Natural killer cell (primary cell): ENCODE measurements around the gene TTC23. TPM values are rescaled to one million over a fixed set of nuclear protein-coding genes. Genes with fewer than 3 reads are reported as not detected.

Experiments used
- ATAC-seq, 3 donors: fragments of 150-1000 bp in 2 of 3; fragments of 200-7000 bp in 1 of 3; cut with Tn5 transposase; 1 replicate in 1 of 3; 2 replicates in 2 of 3; pipeline ENCODE4 v1.10.0; 2021; ENCODE audit warnings: mild to moderate bottlenecking in 2 of 3, moderate library complexity in 2 of 3
- DNase-seq, 2 donors: peaks; one replicate each; pipeline versions ENCODE4 v3.0.0 to v3.0.0-alpha.2; 2013 to 2021; ENCODE audit warnings: mixed read lengths in 1 of 2
- H3K27ac ChIP-seq: one replicate; pipeline ENCODE4 v1.5.1; 2013; ENCODE audit warnings: mild to moderate bottlenecking, low read length
- H3K27me3 ChIP-seq: one replicate; pipeline ENCODE4 v1.6.1; 2013; ENCODE audit warnings: low read length; ENCODE audit not compliant: control insufficient read depth, insufficient read depth
- H3K36me3 ChIP-seq: one replicate; pipeline ENCODE4 v1.6.1; 2013; ENCODE audit warnings: low read length; ENCODE audit not compliant: control insufficient read depth, insufficient read depth
- H3K4me1 ChIP-seq: one replicate; pipeline ENCODE4 v1.6.1; 2013; ENCODE audit warnings: low read length; ENCODE audit not compliant: control insufficient read depth, insufficient read depth
- H3K4me3 ChIP-seq: one replicate; pipeline ENCODE4 v1.5.1; 2013; ENCODE audit warnings: low read length
- H3K9me3 ChIP-seq: one replicate; pipeline ENCODE4 v1.6.1; 2013; ENCODE audit warnings: low read length; ENCODE audit not compliant: control insufficient read depth, insufficient read depth
- H3K27ac Mint-ChIP-seq, 2 donors: one replicate each; pipeline ENCODE4 v1.8.0; 2022; ENCODE audit warnings: mild to moderate bottlenecking in 2 of 2, mixed read lengths in 2 of 2, moderate library complexity in 1 of 2
- H3K27me3 Mint-ChIP-seq, 2 donors: one replicate each; pipeline ENCODE4 v1.8.0; 2022; ENCODE audit warnings: low read depth in 2 of 2, mixed read lengths in 2 of 2
- H3K36me3 Mint-ChIP-seq: one replicate; pipeline ENCODE4 v1.8.0; 2022; ENCODE audit warnings: mixed read lengths
- H3K4me1 Mint-ChIP-seq, 2 donors: one replicate each; pipeline ENCODE4 v1.8.0; 2022; ENCODE audit warnings: mixed read lengths in 2 of 2
- H3K4me3 Mint-ChIP-seq: one replicate; pipeline ENCODE4 v1.8.0; 2022; ENCODE audit warnings: mild to moderate bottlenecking, moderate library complexity, mixed read lengths
- H3K9me3 Mint-ChIP-seq, 2 donors: one replicate each; pipeline ENCODE4 v1.8.0; 2022; ENCODE audit warnings: mixed read lengths in 2 of 2
- CTCF ChIP-seq: fragments of 200-600 bp; IDR thresholded peaks from one replicate; pipeline ENCODE4 v1.8.0; 2022; ENCODE audit warnings: antibody characterized with exemption
- WGBS: methylation state at CpG from one replicate; pipeline ENCODE4 v1.1.7; 2013; ENCODE audit warnings: missing lambda C conversion rate; ENCODE audit not compliant: insufficient coverage; 5-methylcytosine and 5-hydroxymethylcytosine counted together
- intact Hi-C: fragments of 100-400 bp; cut with micrococcal nuclease; formaldehyde crosslinking; loops from one replicate; pipeline ENCODE4 v1.14.2; 2022
- total RNA-seq, 4 donors: library from RNA; stranded (reverse); fragments of 120-200 nt in 1 of 4; gene quantifications; one replicate each; pipeline versions ENCODE4 v1.2.3 to v1.2.4, GENCODE V29; 2013 to 2022

Gene TTC23
- total RNA-seq, 3 donors from 2014 or later (not counting 1 experiment from before 2014, with no cell fraction given): 0.75 to 1.1 (median 1.0) TPM

DNA sequence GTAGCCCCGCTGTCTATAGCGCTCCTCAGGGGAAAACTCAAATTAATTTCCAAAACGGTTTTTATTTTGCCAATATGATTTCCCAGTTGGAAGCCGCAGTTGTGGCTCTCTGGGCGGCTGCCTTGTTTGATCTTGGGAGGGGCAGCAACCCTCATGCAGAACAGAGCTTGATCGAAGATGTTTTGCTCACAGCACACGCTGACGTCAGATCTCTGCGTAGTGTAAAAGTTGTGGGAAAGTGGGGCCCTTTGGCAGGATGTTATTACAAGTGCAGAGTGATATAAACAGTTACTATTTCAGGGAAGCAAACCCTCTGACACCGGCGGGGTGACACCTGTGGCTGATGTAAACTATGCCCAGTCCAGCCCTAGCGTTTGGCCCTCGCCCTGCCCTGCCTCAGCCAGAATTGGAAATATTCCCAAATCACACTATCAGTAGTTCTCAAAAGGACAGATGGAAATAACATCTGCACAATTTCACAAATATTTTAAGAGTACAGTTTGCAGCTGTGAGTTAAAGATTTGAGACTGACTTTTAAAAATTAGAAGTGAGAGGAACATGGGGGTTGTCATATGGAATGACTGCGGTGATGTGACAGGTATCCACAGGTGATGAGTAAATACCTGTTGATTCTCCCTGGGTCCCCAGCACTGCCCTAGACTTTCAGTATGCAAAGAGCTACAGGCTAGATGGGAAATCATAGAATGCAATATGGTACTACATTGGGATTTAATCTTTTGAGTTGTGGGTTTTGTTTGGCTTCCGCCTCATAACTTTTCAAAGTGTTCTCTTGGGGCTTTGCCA lies 142.8 kb downstream of the TTC23 start:
- no peak for TF ChIP-seq CTCF
- Histone ChIP-seq H3K9me3 (no peaks in the 10 kb centered on the region), H3K36me3 (no peaks in the 10 kb centered on the region), H3K27me3 (peaks cover 8% of the 10 kb centered on the region), H3K4me3 (no peak overlapping the region), H3K4me1 (peaks cover 11% of the 10 kb centered on the region), H3K27ac (no peak overlapping the region)
- intact Hi-C loops: no loop called here
- Mint-ChIP-seq H3K4me1 (peaks cover 0 to 12% of the 10 kb centered on the region in 2 donors), H3K4me3 (peak overlapping the region; percentile 45), H3K36me3 (no peaks in the 10 kb centered on the region), H3K27ac (no peak overlapping the region), H3K27me3 (peaks cover 27 to 33% of the 10 kb centered on the region in 2 donors), H3K9me3 (no peaks in the 10 kb centered on the region)
- ATAC-seq (peak in 1 of 3 donors; percentile 18), DNase-seq (peak in 1 of 2 donors; percentile 72)
- WGBS: 61% methylated on average over 15 of the region's 15 CpGs

- Histone ChIP-seq H3K9me3 (no peaks in the 10 kb centered on the region), H3K27me3 (peaks cover 8% of the 10 kb centered on the region), H3K4me1 (peaks cover 11% of the 10 kb centered on the region), H3K4me3 (no peak overlapping the region), H3K36me3 (no peaks in the 10 kb centered on the region), H3K27ac (no peak overlapping the region)
- peaks cover 30 to 36% of the 10 kb centered on the region in 2 donors for H3K27me3 Mint-ChIP-seq
- H3K9me3 Mint-ChIP-seq: no peaks in the 10 kb centered on the region
- 5% methylated on average over 116 of the region's 116 CpGs for WGBS
- H3K4me3 Mint-ChIP-seq: peak overlapping the region; percentile 45
- TF ChIP-seq CTCF: no peak
- H3K36me3 Mint-ChIP-seq: no peaks in the 10 kb centered on the region
- peak in 2 of 3 donors; percentile 26 to 49 for ATAC-seq
- H3K4me1 Mint-ChIP-seq: peaks cover 0 to 6% of the 10 kb centered on the region in 2 donors
- H3K27ac Mint-ChIP-seq: no peak overlapping the region
- DNase-seq: peak in 1 of 2 donors; percentile 61
- intact Hi-C loops: no loop called here
These were observed 143.7 kb downstream of the TTC23 start for GRCh38 chr15:99105514-99106341.

GRCh38 chr15:99104788-99105513 lies 144.4 kb downstream of the TTC23 start, which contains the start of gene SYNM:
TSS of gene SYNM (plus strand) at chr15:99105080. CDS start at chr15:99105200, 120 bp downstream.
- H3K36me3 ChIP-seq: no peaks in the 10 kb centered on the region
- peak; percentile 12 to 52 for DNase-seq
- peaks cover 15% of the 10 kb centered on the region for H3K4me1 ChIP-seq
- no peaks in the 10 kb centered on the region for H3K36me3 Mint-ChIP-seq
- WGBS: 3% methylated on average over 91 of the region's 91 CpGs
- no peaks in the 10 kb centered on the region for H3K9me3 Mint-ChIP-seq
- H3K9me3 ChIP-seq: no peaks in the 10 kb centered on the region
- no peak for TF ChIP-seq CTCF
- no peak within 1 kb of the TSS for H3K4me3 ChIP-seq
- no peak within 1 kb of the TSS for H3K27ac Mint-ChIP-seq
- peaks cover 0 to 10% of the 10 kb centered on the region in 2 donors for H3K4me1 Mint-ChIP-seq
- intact Hi-C loops: loop anchor here (5.0 kb wide), 1 partner anchor 107 kb away; no protein-coding TSS in a partner anchor
- H3K27ac ChIP-seq: no peak within 1 kb of the TSS
- peaks cover 32 to 36% of the 10 kb centered on the region in 2 donors for H3K27me3 Mint-ChIP-seq
- peaks cover 12% of the 10 kb centered on the region for H3K27me3 ChIP-seq
- H3K4me3 Mint-ChIP-seq: peak within 1 kb of the TSS; percentile 60
- peak; percentile 36 to 69 (median 63) for ATAC-seq
